ENCODE measurements around the gene RAPGEF1. TPM values are rescaled to one million over a fixed set of nuclear protein-coding genes. Genes with fewer than 3 reads are reported as not detected.
"Not testable (repeated sequence)": the region's sequence is repeated elsewhere in the genome, so short reads cannot be mapped to it uniquely, and the experiment has no call there.

Gene RAPGEF1
- total RNA-seq, 2 donors from 2014 or later: 61.2 to 75.0 TPM

- DNase-seq: no peak
- intact Hi-C loops (cut with DNase I, micrococcal nuclease): no loop called here
- ATAC-seq: no peak
These were observed 162.6 kb downstream of the RAPGEF1 start for GRCh38 chr9:131577005-131578000.

GRCh38 chr9:131575946-131576853, 163.7 kb downstream of the RAPGEF1 start:
- intact Hi-C loops (cut with DNase I, micrococcal nuclease): no loop called here
- ATAC-seq (peak; percentile 4), DNase-seq (no peak)

GRCh38 chr9:131574730-131575640, 164.9 kb downstream of the RAPGEF1 start:
- intact Hi-C loops (cut with DNase I, micrococcal nuclease): no loop called here
- no peak for DNase-seq
- ATAC-seq: no peak

- ATAC-seq (no peak), DNase-seq (no peak)
- intact Hi-C loops (cut with DNase I, micrococcal nuclease): no loop called here
These were observed 172.0 kb downstream of the RAPGEF1 start for GRCh38 chr9:131567910-131568309.

GRCh38 chr9:131566158-131566557, 173.7 kb downstream of the RAPGEF1 start:
- no peak for ATAC-seq
- DNase-seq: no peak
- intact Hi-C loops (cut with DNase I, micrococcal nuclease): no loop called here

GRCh38 chr9:131565369-131565768, 174.5 kb downstream of the RAPGEF1 start:
- no peak for ATAC-seq
- intact Hi-C loops (cut with DNase I, micrococcal nuclease): no loop called here

GRCh38 chr9:131562032-131562959, 177.6 kb downstream of the RAPGEF1 start:
- intact Hi-C loops (cut with DNase I, micrococcal nuclease): no loop called here
- DNase-seq (no peak), ATAC-seq (no peak)

More at GRCh38 chr9:131565369-131565768, 174.5 kb downstream of the RAPGEF1 start:
- no peak for DNase-seq

GRCh38 chr9:131559421-131560000, 180.4 kb downstream of the RAPGEF1 start:
- ATAC-seq: peak; percentile 36
- intact Hi-C loops (cut with DNase I, micrococcal nuclease): no loop called here
- no peak for DNase-seq

GRCh38 chr9:131557855-131558548, 181.9 kb downstream of the RAPGEF1 start:
- DNase-seq: no peak
- ATAC-seq: no peak
- intact Hi-C loops (cut with DNase I, micrococcal nuclease): no loop called here

- no peak for DNase-seq
- intact Hi-C loops (cut with DNase I, micrococcal nuclease): no loop called here
- ATAC-seq: no peak
These were observed 183.8 kb downstream of the RAPGEF1 start for GRCh38 chr9:131555841-131556673.

GRCh38 chr9:131554843-131555351, 185.0 kb downstream of the RAPGEF1 start:
- ATAC-seq (no peak), DNase-seq (no peak)
- intact Hi-C loops (cut with DNase I, micrococcal nuclease): no loop called here

GRCh38 chr9:131554087-131554842, 185.6 kb downstream of the RAPGEF1 start:
- ATAC-seq: no peak
- no peak for DNase-seq
- intact Hi-C loops (cut with DNase I, micrococcal nuclease): no loop called here

- intact Hi-C loops (cut with DNase I, micrococcal nuclease): no loop called here
- no peak for DNase-seq
- no peak for ATAC-seq
These were observed 187.8 kb downstream of the RAPGEF1 start for GRCh38 chr9:131552030-131552429.

- intact Hi-C loops (cut with DNase I, micrococcal nuclease); DNase-seq; ATAC-seq: not testable (repeated sequence)
These were observed 189.4 kb downstream of the RAPGEF1 start for GRCh38 chr9:131550465-131550864.

GRCh38 chr9:131549186-131549585, 190.7 kb downstream of the RAPGEF1 start:
- DNase-seq; intact Hi-C loops (cut with DNase I, micrococcal nuclease); ATAC-seq: not testable (repeated sequence)
